Activated naive CD8-positive, alpha-beta T cell treated with anti-CD3 and anti-CD28 coated beads for 36 hours (primary cell): Measurements from ENCODE around the gene PLOD1. TPM values are rescaled to one million over a fixed set of nuclear protein-coding genes. Genes with fewer than 3 reads are reported as not detected.
"Not testable (repeated sequence)": the region's sequence is repeated elsewhere in the genome, so short reads cannot be mapped to it uniquely, and the experiment has no call there.

ENCODE experiments used
- DNase-seq: peaks from one replicate; pipeline ENCODE4 v3.0.0; 2021
- H3K27ac Mint-ChIP-seq: one replicate; pipeline ENCODE4 v1.8.0; 2022; ENCODE audit warnings: mild to moderate bottlenecking, moderate library complexity, mixed read lengths
- H3K27me3 Mint-ChIP-seq: one replicate; pipeline ENCODE4 v1.8.0; 2022; ENCODE audit warnings: mild to moderate bottlenecking, mixed read lengths
- H3K36me3 Mint-ChIP-seq: one replicate; pipeline ENCODE4 v1.8.0; 2021; ENCODE audit warnings: mild to moderate bottlenecking, mixed read lengths
- H3K4me1 Mint-ChIP-seq: one replicate; pipeline ENCODE4 v1.8.0; 2021; ENCODE audit warnings: mixed read lengths
- H3K4me3 Mint-ChIP-seq: one replicate; pipeline ENCODE4 v1.8.0; 2022; ENCODE audit warnings: mild to moderate bottlenecking, moderate library complexity, mixed read lengths
- H3K9me3 Mint-ChIP-seq: one replicate; pipeline ENCODE4 v1.8.0; 2022; ENCODE audit warnings: mixed read lengths
- total RNA-seq, 2 experiments: library from RNA; stranded (reverse); gene quantifications; one replicate each; pipeline ENCODE4 v1.2.3, GENCODE V29; 2021

Gene PLOD1
- total RNA-seq, 2 experiments from 2014 or later = 21.9 to 22.5 TPM

DNA sequence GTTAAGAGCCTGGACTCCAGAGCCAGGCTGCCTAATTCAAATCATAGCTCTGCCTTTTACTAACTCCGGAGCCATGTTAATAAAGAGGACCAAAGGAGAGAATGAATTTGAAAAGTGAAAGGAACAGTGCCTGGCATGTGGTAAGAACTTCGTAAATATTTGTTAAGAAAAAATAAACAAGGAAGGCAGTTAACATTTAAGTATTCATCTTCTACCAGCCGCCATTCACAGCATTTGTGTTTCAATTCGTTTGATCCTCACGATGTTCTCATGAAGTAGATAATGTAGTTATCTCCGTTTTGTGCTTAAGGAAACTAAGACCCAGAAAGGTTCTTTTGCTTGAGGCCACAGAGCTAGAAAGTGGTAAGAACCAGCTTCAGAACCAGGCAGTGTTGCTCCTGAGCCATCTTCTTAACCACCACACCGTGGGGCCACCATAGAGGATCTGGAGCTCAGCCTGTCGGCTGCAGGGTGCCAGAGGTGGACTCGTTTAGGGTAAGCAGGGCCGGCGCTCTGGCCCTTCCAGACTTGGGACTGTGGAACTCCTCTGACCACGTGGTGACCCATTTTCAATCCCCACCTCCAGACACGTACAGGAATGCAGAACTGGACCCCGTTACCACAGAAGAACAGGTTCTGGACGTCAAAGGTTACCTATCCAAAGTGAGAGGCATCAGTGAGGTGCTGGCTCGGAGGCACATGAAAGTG is 57.6 kb downstream of the PLOD1 start:
- Mint-ChIP-seq H3K4me3 (no peak overlapping the region), H3K9me3 (no peaks in the 10 kb centered on the region), H3K36me3 (peaks cover 11% of the 10 kb centered on the region), H3K27me3 (no peaks in the 10 kb centered on the region), H3K4me1 (peaks cover 17% of the 10 kb centered on the region), H3K27ac (no peak overlapping the region)
- DNase-seq = no peak

DNA sequence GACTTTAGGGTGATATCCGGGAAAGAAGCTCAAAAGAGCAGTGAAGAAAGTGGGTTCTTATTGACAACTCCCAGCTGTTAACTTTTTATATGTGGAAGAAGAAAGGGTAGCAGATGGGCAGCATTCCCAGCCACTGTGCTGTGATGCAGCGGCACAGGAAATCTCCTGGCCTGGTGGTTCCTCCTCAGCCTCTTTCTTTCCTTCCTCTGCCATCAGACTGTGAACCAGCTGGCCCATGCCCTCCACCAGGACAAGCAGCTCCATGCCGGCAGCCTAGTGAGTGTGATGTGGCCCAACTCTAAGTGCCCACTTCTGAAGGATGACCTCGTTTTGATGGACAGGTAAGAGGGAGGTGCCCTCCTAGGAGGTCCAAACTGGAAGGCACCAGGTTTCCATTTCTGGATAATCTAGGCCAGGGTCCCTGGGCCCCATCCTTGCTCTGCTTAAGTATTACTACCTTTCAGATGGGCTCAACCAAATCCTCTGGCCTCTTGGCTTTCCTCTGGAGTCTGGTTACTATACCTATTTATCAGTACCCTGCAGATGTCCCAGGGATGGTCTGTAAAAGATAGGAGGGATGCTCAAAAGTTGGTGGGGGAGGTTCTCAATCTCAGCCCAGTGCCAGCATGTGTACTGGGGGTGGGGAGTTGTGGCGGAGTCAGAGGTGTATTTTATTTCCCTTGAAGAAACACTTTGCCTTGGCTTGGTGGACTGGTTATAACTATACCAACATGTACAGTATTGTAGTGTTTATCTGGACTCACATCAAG is 62.7 kb downstream of the PLOD1 start:
- peaks cover 14% of the 10 kb centered on the region for H3K36me3 Mint-ChIP-seq
- H3K27ac Mint-ChIP-seq = no peak overlapping the region
- H3K4me1 Mint-ChIP-seq = no peaks in the 10 kb centered on the region
- no peaks in the 10 kb centered on the region for H3K9me3 Mint-ChIP-seq
- no peak for DNase-seq
- H3K27me3 Mint-ChIP-seq = no peaks in the 10 kb centered on the region
- H3K4me3 Mint-ChIP-seq = no peak overlapping the region

DNA sequence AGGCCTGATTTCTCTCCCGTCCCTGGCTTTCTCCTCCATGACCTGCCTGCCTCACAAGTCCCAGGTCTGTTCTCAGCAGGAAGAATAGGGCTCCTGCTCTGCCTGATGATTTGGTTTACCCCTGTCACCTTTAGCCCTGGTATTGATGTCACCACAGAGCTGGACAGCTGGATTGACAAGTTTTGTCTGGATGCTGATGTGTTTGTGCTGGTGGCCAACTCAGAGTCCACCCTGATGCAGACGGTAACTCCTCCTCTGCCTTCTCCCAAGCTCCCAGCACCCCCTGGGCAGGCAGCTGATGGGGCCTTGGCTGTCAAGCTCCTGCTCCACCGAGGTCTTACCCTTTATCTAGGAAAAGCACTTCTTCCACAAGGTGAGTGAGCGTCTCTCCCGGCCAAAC is 64.1 kb downstream of the PLOD1 start:
- no peaks in the 10 kb centered on the region for H3K9me3 Mint-ChIP-seq
- H3K27ac Mint-ChIP-seq = no peak overlapping the region
- no peak for DNase-seq
- no peaks in the 10 kb centered on the region for H3K4me1 Mint-ChIP-seq
- peaks cover 15% of the 10 kb centered on the region for H3K36me3 Mint-ChIP-seq
- no peaks in the 10 kb centered on the region for H3K27me3 Mint-ChIP-seq
- H3K4me3 Mint-ChIP-seq = no peak overlapping the region

DNA sequence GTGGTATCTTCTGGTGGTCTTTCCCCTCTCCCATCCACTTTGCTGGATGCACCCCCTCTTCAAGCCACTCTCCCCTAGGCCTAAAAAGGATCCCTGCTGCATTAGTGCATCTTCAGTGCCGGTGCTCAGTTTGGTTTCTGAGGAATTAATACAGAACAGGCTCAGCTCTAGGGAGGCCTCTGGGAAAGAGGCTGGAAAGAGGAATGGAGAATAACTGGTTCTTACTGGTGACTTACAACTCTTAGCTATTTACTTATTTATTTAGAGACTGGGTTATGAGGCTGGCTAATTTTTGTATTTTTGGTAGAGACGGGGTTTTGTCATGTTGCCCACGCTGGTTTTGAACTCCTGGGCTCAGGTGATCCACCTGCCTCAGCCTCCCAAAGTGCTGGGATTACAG is 64.7 kb downstream of the PLOD1 start:
- H3K9me3 Mint-ChIP-seq = no peaks in the 10 kb centered on the region
- DNase-seq = no peak
- no peaks in the 10 kb centered on the region for H3K4me1 Mint-ChIP-seq
- no peak overlapping the region for H3K27ac Mint-ChIP-seq
- no peaks in the 10 kb centered on the region for H3K27me3 Mint-ChIP-seq
- no peak overlapping the region for H3K4me3 Mint-ChIP-seq
- peaks cover 16% of the 10 kb centered on the region for H3K36me3 Mint-ChIP-seq

DNA sequence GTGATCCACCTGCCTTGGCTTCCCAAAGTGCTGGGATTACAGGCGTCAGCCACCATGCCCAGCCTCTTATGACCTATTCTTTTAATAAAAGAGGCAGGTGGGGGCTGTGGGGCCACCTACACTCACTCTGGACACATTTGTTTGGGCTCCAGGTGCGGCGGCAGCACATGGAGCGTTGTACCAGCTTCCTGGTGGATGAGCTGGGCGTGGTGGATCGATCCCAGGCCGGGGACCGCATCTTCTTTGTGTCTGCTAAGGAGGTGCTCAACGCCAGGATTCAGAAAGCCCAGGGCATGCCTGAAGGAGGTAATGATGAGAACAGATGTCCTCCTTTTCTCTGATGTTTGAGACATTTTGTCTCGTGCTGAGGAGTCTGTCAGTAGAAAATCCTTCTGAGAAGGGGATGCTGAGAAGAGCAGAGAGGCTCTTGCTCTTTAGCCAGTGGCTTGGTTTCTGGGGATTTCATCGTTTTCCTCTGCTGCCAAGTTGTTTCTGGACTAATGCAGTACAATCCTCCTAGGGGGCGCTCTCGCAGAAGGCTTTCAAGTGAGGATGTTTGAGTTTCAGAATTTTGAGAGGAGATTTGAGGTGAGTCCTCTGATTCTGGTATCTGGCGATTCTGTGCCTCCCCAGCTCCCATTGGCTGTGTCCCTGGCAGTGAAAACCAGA is 66.9 kb downstream of the PLOD1 start:
- H3K27me3 Mint-ChIP-seq = no peaks in the 10 kb centered on the region
- H3K4me3 Mint-ChIP-seq = no peak overlapping the region
- peak overlapping the region; percentile 82 for H3K27ac Mint-ChIP-seq
- H3K36me3 Mint-ChIP-seq = peaks cover 24% of the 10 kb centered on the region
- peak; percentile 44 for DNase-seq
- no peaks in the 10 kb centered on the region for H3K9me3 Mint-ChIP-seq
- no peaks in the 10 kb centered on the region for H3K4me1 Mint-ChIP-seq

DNA sequence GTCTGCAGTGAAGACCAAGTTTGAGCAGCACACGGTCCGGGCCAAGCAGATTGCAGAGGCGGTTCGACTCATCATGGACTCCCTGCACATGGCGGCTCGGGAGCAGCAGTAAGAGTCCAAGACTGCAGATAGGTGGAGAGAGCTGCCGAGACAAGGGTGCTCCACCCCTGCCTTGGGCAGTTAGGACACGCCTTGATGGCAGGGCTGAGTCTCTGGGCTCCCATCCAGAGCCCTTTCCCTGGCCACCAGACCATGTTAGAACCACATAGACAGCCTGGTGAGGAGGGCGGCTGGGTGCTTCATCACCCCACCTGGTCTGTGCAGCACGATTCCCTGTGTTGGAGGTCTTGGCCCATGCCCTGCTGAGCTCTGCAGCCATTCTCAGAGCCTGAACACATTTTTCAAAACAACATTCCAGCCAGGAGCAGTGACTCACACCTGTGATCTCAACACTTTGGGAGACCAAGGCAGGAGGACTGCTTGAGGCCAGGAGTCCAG is 67.5 kb downstream of the PLOD1 start:
- no peak for DNase-seq
- Mint-ChIP-seq H3K4me3 (no peak overlapping the region), H3K4me1 (no peaks in the 10 kb centered on the region), H3K27ac (peak overlapping the region; percentile 4), H3K9me3 (no peaks in the 10 kb centered on the region), H3K36me3 (peaks cover 24% of the 10 kb centered on the region), H3K27me3 (no peaks in the 10 kb centered on the region)

DNA sequence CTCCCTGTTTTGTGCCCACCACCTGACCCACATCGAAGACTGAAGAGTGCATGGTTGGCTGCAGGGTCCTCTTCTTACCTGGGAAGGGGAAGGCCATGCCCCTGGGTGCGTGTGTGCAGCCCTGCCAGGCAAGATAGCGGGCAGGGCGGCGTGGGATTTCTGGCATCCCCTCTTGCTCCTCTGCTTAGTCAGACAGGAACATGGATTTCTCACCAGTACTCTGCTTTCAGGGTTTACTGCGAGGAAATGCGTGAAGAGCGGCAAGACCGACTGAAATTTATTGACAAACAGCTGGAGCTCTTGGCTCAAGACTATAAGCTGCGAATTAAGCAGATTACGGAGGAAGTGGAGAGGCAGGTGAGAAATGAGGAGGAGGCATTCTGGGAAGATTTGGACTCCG is 69.2 kb downstream of the PLOD1 start:
- Mint-ChIP-seq H3K4me3 (no peak overlapping the region), H3K36me3 (peaks cover 31% of the 10 kb centered on the region), H3K4me1 (no peaks in the 10 kb centered on the region), H3K27ac (no peak overlapping the region), H3K27me3 (no peaks in the 10 kb centered on the region), H3K9me3 (no peaks in the 10 kb centered on the region)
- DNase-seq = no peak

DNA sequence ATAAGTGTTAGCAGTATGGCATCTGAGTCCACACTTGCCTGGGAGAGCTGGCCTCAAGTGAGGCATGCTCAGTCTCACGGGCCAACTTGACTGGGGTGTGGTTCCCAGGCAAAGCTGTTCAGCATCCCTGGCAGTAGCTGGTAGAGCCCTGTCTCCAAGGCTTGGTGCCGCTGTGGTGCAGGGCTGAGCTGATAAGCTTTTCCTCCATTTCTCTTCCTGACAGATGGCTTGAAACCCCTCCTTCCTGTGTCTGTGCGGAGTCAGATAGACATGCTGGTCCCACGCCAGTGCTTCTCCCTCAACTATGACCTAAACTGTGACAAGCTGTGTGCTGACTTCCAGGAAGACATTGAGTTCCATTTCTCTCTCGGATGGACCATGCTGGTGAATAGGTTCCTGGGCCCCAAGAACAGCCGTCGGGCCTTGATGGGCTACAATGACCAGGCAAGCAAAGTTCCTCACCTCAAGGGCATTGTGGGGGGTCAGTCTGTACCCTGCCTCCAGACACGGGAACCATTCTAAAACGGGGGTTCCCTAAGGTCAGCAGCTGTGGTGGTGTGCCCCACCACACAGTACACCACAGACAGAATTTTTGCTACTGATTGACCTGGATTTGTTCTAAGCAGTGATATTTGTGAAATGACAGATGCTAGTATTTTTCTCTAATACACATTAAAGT is 71.1 kb downstream of the PLOD1 start:
- Mint-ChIP-seq H3K27ac (no peak overlapping the region), H3K36me3 (peaks cover 38% of the 10 kb centered on the region), H3K9me3 (no peaks in the 10 kb centered on the region), H3K4me1 (no peaks in the 10 kb centered on the region), H3K4me3 (no peak overlapping the region), H3K27me3 (no peaks in the 10 kb centered on the region)
- DNase-seq = no peak

DNA sequence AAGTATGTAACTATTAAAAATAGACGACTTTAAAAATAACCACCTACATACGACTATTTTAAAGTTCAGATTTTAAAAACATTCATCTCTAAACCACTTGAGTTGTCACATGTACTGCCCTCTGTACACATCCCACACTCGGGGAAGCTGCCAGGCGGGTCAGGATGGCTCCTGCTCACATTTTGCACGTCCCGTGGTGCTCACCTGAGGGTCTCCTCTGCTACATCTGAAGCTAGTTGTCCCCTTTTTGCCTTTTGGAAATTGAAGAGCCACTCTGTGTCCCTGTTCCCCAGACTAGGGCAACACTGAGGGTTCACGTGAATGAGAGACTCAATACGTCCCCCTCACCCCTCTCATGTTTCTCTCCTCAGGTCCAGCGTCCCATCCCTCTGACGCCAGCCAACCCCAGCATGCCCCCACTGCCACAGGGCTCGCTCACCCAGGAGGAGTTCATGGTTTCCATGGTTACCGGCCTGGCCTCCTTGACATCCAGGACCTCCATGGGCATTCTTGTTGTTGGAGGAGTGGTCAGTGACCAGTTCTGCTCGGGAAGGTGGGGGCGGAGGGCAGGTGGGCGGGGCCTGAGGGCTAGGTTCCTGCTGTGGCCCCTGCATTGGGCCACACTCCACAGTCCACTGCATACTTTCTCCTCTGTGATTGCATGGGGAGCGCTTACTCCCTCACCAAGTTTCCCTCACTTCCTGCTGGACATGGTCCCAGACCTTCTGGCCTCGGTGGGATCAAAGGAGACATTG is 71.8 kb downstream of the PLOD1 start:
- H3K4me3 Mint-ChIP-seq = no peak overlapping the region
- H3K36me3 Mint-ChIP-seq = peaks cover 38% of the 10 kb centered on the region
- no peaks in the 10 kb centered on the region for H3K4me1 Mint-ChIP-seq

DNA sequence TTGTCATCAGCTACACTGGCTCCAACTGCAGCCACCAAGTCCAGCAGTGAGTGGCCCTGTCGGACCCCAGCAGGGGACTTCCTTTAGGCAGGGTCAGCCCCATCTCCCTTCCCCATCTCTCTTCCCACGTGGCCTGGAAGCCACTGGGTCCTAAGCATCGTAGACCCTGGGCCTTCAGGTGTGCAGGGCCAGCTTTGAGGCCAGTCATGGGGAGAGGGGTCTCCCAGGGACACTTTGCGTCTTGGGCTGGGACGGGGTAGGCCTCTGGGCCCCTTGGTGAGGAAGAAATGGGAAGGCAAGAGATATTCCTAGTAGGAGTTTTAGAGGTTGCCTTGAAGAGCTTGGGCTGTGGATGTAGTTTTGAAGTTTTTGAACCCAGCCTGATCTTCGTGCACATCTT is 72.7 kb downstream of the PLOD1 start:
- DNase-seq = no peak
- Mint-ChIP-seq H3K9me3 (no peaks in the 10 kb centered on the region), H3K27ac (no peak overlapping the region), H3K4me1 (no peaks in the 10 kb centered on the region), H3K36me3 (peaks cover 32% of the 10 kb centered on the region), H3K4me3 (no peak overlapping the region), H3K27me3 (no peaks in the 10 kb centered on the region)

More for the DNA sequence above, 71.8 kb downstream of the PLOD1 start:
- Mint-ChIP-seq H3K27me3 (no peaks in the 10 kb centered on the region), H3K27ac (no peak overlapping the region), H3K9me3 (no peaks in the 10 kb centered on the region)
- no peak for DNase-seq

DNA sequence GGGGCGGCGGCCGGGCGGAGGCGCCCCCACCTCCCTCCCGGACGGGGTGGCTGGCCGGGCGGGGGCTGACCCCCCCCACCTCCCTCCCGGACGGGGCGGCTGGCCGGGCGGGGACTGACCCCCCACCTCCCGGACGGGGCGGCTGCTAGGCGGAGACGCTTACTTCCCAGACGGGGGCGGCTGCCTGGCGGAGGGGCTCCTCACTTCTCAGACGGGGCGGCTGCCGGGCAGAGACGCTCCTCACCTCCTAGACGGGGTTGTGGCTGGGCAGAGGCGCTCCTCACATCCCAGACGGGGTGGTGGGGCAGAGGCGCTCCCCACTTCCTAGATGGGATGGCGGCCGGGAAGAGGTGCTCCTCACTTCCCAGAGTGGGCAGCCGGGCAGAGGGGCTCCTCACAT is 73.8 kb downstream of the PLOD1 start:
- H3K27ac Mint-ChIP-seq, H3K9me3 Mint-ChIP-seq, H3K27me3 Mint-ChIP-seq, H3K4me3 Mint-ChIP-seq, DNase-seq, H3K4me1 Mint-ChIP-seq: not testable (repeated sequence)
- peaks cover 30% of the 10 kb centered on the region for H3K36me3 Mint-ChIP-seq

DNA sequence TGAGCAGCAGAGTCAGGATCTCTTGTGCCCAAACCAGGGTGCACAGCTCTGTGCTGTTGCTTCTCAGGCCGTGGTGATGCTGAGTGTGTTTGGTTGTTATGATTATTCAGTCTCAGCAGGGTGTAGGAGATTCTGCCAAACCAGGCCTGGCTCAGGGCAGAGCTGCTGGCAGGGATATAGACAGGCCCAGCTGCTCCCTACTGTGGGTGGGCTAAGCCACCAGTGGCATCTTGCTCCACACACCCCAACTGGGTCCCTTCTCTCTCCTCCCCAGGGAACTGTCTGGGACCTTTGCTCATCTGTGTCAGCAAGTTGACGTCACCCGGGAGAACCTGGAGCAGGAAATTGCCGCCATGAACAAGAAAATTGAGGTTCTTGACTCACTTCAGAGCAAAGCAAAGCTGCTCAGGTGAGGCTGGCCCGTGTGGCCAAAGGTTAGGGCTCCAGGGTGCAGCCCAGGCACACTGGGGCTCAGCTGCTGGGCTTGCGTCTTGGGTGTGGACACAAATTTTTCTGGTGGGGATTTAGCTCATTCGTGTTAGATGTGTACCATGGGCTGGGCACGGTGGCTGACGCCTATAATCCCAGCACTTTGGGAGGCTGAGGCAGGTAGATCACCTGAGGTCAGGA is 74.9 kb downstream of the PLOD1 start:
- Mint-ChIP-seq H3K27ac (no peak overlapping the region), H3K9me3 (no peaks in the 10 kb centered on the region), H3K36me3 (peaks cover 31% of the 10 kb centered on the region), H3K4me1 (peaks cover 18% of the 10 kb centered on the region), H3K4me3 (no peak overlapping the region), H3K27me3 (no peaks in the 10 kb centered on the region)
- no peak for DNase-seq

DNA sequence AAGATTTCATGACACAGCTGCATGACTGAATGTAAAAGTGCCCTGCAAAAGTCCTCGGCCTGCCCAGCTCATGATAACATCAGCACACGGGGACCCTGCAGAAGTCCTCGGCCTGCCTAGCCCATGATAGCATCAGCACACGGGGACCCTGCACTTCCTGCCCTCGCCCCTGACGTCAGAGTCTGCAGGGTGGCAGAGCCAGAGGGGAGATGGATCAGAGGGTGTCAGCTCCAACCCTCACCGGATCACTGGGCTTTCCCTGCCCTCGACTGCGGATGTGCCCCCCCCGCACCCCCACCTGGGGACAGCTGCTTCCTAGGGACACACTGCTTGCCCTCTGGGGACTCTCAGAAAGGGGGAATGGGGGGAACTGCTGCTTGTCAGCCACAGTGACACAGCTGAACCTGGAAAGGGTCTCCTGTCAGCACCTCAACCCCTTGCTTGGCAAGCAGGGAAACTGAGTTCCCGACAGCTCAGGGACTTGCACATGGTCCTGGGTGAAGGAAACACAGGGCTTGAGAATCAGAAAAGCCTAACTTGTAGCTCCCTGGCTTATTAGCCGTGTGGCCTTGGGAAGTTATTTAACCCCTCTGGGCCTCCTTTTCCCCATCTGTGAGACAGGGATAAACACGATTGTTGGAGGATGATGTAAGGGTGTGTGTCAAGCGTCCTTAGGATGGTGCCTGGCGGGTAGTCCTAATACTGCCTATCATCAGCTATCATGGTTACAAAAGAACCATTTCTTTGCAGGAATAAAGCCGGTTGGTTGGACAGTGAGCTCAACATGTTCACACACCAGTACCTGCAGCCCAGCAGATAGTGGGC is 76.4 kb downstream of the PLOD1 start:
- H3K36me3 Mint-ChIP-seq = peaks cover 22% of the 10 kb centered on the region
- no peaks in the 10 kb centered on the region for H3K9me3 Mint-ChIP-seq
- no peak overlapping the region for H3K4me3 Mint-ChIP-seq
- H3K27ac Mint-ChIP-seq = no peak overlapping the region
- no peak for DNase-seq
- peaks cover 19% of the 10 kb centered on the region for H3K4me1 Mint-ChIP-seq
- no peaks in the 10 kb centered on the region for H3K27me3 Mint-ChIP-seq
